Posterior cingulate gyrus (tissue), 11 donors: ENCODE measurements around the gene CLPSL2.

ENCODE experiments used
- DNase-seq, 10 donors: peaks; one replicate each; pipeline versions ENCODE4 v3.0.0 to v3.0.0-alpha.2; 2020 to 2021; ENCODE audit warnings: mixed read lengths in 3 of 10
- intact Hi-C: fragments of 100-400 bp; cut with DNase I; formaldehyde crosslinking; loops from one replicate; pipeline ENCODE4 v1.15.1; 2023

CLPSL2 gene

GRCh38 chr6:35742842-35743241, 33.6 kb upstream of the CLPSL2 start:
- intact Hi-C loops: loop anchor here (10.0 kb wide), 1 partner anchor 388 kb away; no protein-coding TSS in a partner anchor
- peak in 1 of 10 donors; percentile 63 for DNase-seq

GRCh38 chr6:35745509-35745908, 30.9 kb upstream of the CLPSL2 start:
- DNase-seq: no peak
- intact Hi-C loops: loop anchor here (10.0 kb wide), 1 partner anchor 391 kb away; no protein-coding TSS in a partner anchor

- no peak for DNase-seq
Observed at GRCh38 chr6:35746516-35746915, 29.9 kb upstream of the CLPSL2 start.

GRCh38 chr6:35747877-35748276, 28.5 kb upstream of the CLPSL2 start:
- DNase-seq: no peak
- intact Hi-C loops: loop anchor here (10.0 kb wide), 1 partner anchor 393 kb away; no protein-coding TSS in a partner anchor

More at GRCh38 chr6:35746516-35746915, 29.9 kb upstream of the CLPSL2 start:
- intact Hi-C loops: loop anchor here (10.0 kb wide), 1 partner anchor 392 kb away; no protein-coding TSS in a partner anchor

- DNase-seq: no peak
- intact Hi-C loops: no loop called here
Observed at GRCh38 chr6:35750557-35750956, 25.8 kb upstream of the CLPSL2 start.

GRCh38 chr6:35751594-35751993, 24.8 kb upstream of the CLPSL2 start:
- no peak for DNase-seq
- intact Hi-C loops: no loop called here

- intact Hi-C loops: no loop called here
- DNase-seq: no peak
Observed at GRCh38 chr6:35752330-35752729, 24.1 kb upstream of the CLPSL2 start.

GRCh38 chr6:35754452-35755277, 21.7 kb upstream of the CLPSL2 start:
- intact Hi-C loops: no loop called here
- peak in 1 of 10 donors; percentile 75 for DNase-seq

GRCh38 chr6:35755278-35755924, 21.0 kb upstream of the CLPSL2 start:
- DNase-seq: no peak
- intact Hi-C loops: no loop called here

GRCh38 chr6:35757456-35758123, 18.8 kb upstream of the CLPSL2 start:
- intact Hi-C loops: no loop called here
- peak in 1 of 10 donors; percentile 75 for DNase-seq

GRCh38 chr6:35759426-35759825, 17.0 kb upstream of the CLPSL2 start:
- intact Hi-C loops: no loop called here
- DNase-seq: no peak

GRCh38 chr6:35765739-35766138, 10.7 kb upstream of the CLPSL2 start:
- DNase-seq: no peak
- intact Hi-C loops: no loop called here

- DNase-seq: no peak
- intact Hi-C loops: no loop called here
Observed at GRCh38 chr6:35769211-35769610, 7.2 kb upstream of the CLPSL2 start.

- intact Hi-C loops: no loop called here
- peak in 1 of 10 donors; percentile 16 for DNase-seq
Observed at GRCh38 chr6:35771343-35771627, 5.1 kb upstream of the CLPSL2 start.

- intact Hi-C loops: no loop called here
- peak in 1 of 10 donors; percentile 30 for DNase-seq
Observed at GRCh38 chr6:35774116-35774794, 2.1 kb upstream of the CLPSL2 start.

GRCh38 chr6:35775031-35775430, 1.4 kb upstream of the CLPSL2 start:
- intact Hi-C loops: no loop called here
- DNase-seq: peak in 1 of 10 donors; percentile 8

- intact Hi-C loops: no loop called here
Observed at GRCh38 chr6:35777356-35778102, 1.1 kb downstream of the CLPSL2 start.

GRCh38 chr6:35778437-35778836, 2.0 kb downstream of the CLPSL2 start:
- intact Hi-C loops: no loop called here
- DNase-seq: peak in 1 of 10 donors; percentile 49

More at GRCh38 chr6:35777356-35778102, 1.1 kb downstream of the CLPSL2 start:
- DNase-seq: peak in 1 of 10 donors; percentile 40

- intact Hi-C loops: no loop called here
- no peak for DNase-seq
Observed at GRCh38 chr6:35780719-35781118, 4.3 kb downstream of the CLPSL2 start, which contains the start of gene CLPSL1. CLPSL1 (plus strand) TSS chr6:35781019; CDS start chr6:35781111, 92 bp downstream.

- peak in 1 of 10 donors; percentile 4 for DNase-seq
- intact Hi-C loops: no loop called here
Observed at GRCh38 chr6:35781290-35781689, 4.9 kb downstream of the CLPSL2 start.
